Measurements from ENCODE around the gene TGFB1I1. TPM values are rescaled to one million over a fixed set of nuclear protein-coding genes. Genes with fewer than 3 reads are reported as not detected.

The TGFB1I1 gene
- total and polyA plus RNA-seq, 2 of the 13 experiments (the other 11 are each of a cell fraction or from before 2014, with no cell fraction given): 0.80 to 2.9 TPM

- TF ChIP-seq CSRNP1 (CRISPR knock-in tag; IDR thresholded peaks at IDR 0.05) (peak; percentile 93), DZIP1 (CRISPR knock-in tag; IDR thresholded peaks at IDR 0.05) (peak; percentile 25; the same call in 1 of the 2 replicates), THYN1 (CRISPR knock-in tag; IDR thresholded peaks at IDR 0.05; ENCODE audit: borderline replicate concordance, low read depth) (peak; percentile 81; the same call in 1 of the 2 replicates), ZSCAN31 (CRISPR knock-in tag; IDR thresholded peaks at IDR 0.05; ENCODE audit: low read depth) (peak; percentile 95; the same call in 1 of the 2 replicates), ZBTB7B (CRISPR knock-in tag; IDR thresholded peaks at IDR 0.05) (peak; percentile 81), ZSCAN12 (CRISPR knock-in tag; IDR thresholded peaks at IDR 0.05) (peak; percentile 84; the same call in 1 of the 2 replicates), ZFX (CRISPR knock-in tag; IDR thresholded peaks at IDR 0.05; ENCODE audit: low read depth) (peak; percentile 97), CEBPB (IDR thresholded peaks at IDR 0.05; ENCODE audit: borderline replicate concordance, low read depth, low read length) (peak; percentile 67; the same call in 1 of the 2 replicates), ZNF629 (CRISPR knock-in tag; conservative IDR thresholded peaks at IDR 0.05) (peak; percentile 48; the same call in 1 of the 2 replicates), KAT7 (CRISPR knock-in tag; IDR thresholded peaks at IDR 0.05; ENCODE audit: borderline replicate concordance) (peak; percentile 94), THRA (CRISPR knock-in tag; IDR thresholded peaks at IDR 0.05; ENCODE audit: borderline replicate concordance) (peak; percentile 84), ZZZ3 (CRISPR knock-in tag; IDR thresholded peaks at IDR 0.05; ENCODE audit: borderline replicate concordance) (no peak), ZNF737 (CRISPR knock-in tag; IDR thresholded peaks at IDR 0.05; ENCODE audit: borderline replicate concordance) (no peak), EED (CRISPR knock-in tag; IDR thresholded peaks at IDR 0.05) (peak; percentile 95), KAT8 (CRISPR knock-in tag; IDR thresholded peaks at IDR 0.05) (peak; percentile 92), MZF1 (CRISPR knock-in tag; IDR thresholded peaks at IDR 0.05; ENCODE audit: borderline replicate concordance) (no peak; the same call in 1 of the 2 replicates), ZNF337 (CRISPR knock-in tag; IDR thresholded peaks at IDR 0.05; ENCODE audit: borderline replicate concordance, low read depth) (peak; percentile 59; the same call in 1 of the 2 replicates), RFX5 (IDR thresholded peaks at IDR 0.05; ENCODE audit: low read depth, low read length) (peak; percentile 35; the same call in 1 of the 2 replicates), HNF4G (IDR thresholded peaks at IDR 0.05; ENCODE audit: borderline replicate concordance, low read depth, low read length) (peak; percentile 86), HNF4G (CRISPR knock-in tag; IDR thresholded peaks at IDR 0.05; ENCODE audit: borderline replicate concordance, low read depth) (peak; percentile 82), DMAP1 (CRISPR knock-in tag; IDR thresholded peaks at IDR 0.05) (peak; percentile 75; the same call in 1 of the 2 replicates), FOXO4 (CRISPR knock-in tag; conservative IDR thresholded peaks at IDR 0.05) (no peak)
Observed at GRCh38 chr16:31458073-31458843, 13.7 kb upstream of the TGFB1I1 start (continued).
